AG04450 (cell line): ENCODE measurements around the gene BCDIN3D. TPM values are rescaled to one million over a fixed set of nuclear protein-coding genes. Genes with fewer than 3 reads are reported as not detected.

Experiments used
- CTCF ChIA-PET: fragments of 300-600, 350-600 bp; formaldehyde crosslinking; extraction: SDS; loops from one replicate; lab custom pipeline; 2022; ENCODE audit warnings: antibody characterized with exemption, inconsistent platforms; lab: Charles Lee
- POLR2A ChIA-PET: fragments of 350-600 bp; formaldehyde crosslinking; extraction: SDS; loops from one replicate; lab custom pipeline; 2021; ENCODE audit warnings: antibody characterized with exemption, inconsistent platforms; lab: Yijun Ruan, JAX
- DNase-seq: peaks from one replicate; pipeline ENCODE4 v3.0.0-alpha.2; 2011; ENCODE audit warnings: low read depth, low spot score
- H3K27ac ChIP-seq: one replicate; pipeline ENCODE4 v1.5.1; 2012; ENCODE audit warnings: low read depth, low read length, control low read depth
- H3K27me3 ChIP-seq: one replicate; pipeline ENCODE4 v1.6.0; 2012; ENCODE audit warnings: low read length; ENCODE audit not compliant: control insufficient read depth, insufficient read depth
- H3K4me3 ChIP-seq: 2 replicates; pipeline ENCODE4 v1.5.1; 2011; ENCODE audit warnings: mild to moderate bottlenecking, low read depth, low read length, control low read depth
- H3K9me3 ChIP-seq: 2 replicates; pipeline ENCODE4 v1.5.1; 2012; ENCODE audit warnings: low read length; ENCODE audit not compliant: control insufficient read depth, insufficient read depth
- CTCF ChIP-seq: IDR thresholded peaks from 2 replicates; pipeline ENCODE4 v1.5.1; 2011; ENCODE audit warnings: low read depth, low read length, control low read depth, inconsistent platforms
- polyA plus RNA-seq: library from polyadenylated mRNA; depleted of rRNA; stranded (reverse); fragments of >200 nt; gene quantifications from 2 replicates; pipeline ENCODE4 v1.2.3, GENCODE V29; 2011

BCDIN3D gene
- polyA plus RNA-seq, 1 experiment: 3.8 TPM

DNA sequence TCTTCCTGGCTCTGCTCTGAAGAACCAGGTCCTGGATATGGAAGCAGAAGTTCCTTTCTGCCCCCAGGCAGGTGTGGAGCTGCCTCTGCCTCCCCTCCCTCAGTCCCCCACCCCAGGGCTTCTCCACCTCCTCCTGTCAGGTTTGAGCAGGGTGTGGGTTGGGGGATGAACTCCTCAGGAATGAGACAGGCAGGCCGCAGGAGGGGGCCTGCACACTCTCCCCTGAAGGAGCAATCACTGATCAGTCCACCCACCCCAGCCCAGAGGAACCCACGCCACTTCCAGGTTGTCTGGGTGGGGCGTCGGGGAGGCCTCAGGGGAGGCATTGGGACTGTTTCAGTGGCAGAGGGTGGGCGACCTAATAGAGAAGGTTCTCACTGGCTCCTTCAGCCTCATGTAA is 34.2 kb upstream of the BCDIN3D start:
- Histone ChIP-seq H3K27ac (no peak overlapping the region), H3K4me3 (no peak overlapping the region), H3K9me3 (no peaks in the 10 kb centered on the region), H3K27me3 (no peaks in the 10 kb centered on the region)
- DNase-seq: no peak
- TF ChIP-seq CTCF: no peak
- ChIA-PET CTCF (no interaction called here), POLR2A (no interaction called here)

- CTCF ChIA-PET: interaction anchor here (0.8 kb wide), 1 partner anchor 9 kb away, joined by 3 read pairs; no protein-coding TSS in a partner anchor
- H3K27ac ChIP-seq: no peak overlapping the region
- DNase-seq: no peak
These were observed 33.2 kb upstream of the BCDIN3D start for GRCh38 chr12:49876070-49876469.

DNA sequence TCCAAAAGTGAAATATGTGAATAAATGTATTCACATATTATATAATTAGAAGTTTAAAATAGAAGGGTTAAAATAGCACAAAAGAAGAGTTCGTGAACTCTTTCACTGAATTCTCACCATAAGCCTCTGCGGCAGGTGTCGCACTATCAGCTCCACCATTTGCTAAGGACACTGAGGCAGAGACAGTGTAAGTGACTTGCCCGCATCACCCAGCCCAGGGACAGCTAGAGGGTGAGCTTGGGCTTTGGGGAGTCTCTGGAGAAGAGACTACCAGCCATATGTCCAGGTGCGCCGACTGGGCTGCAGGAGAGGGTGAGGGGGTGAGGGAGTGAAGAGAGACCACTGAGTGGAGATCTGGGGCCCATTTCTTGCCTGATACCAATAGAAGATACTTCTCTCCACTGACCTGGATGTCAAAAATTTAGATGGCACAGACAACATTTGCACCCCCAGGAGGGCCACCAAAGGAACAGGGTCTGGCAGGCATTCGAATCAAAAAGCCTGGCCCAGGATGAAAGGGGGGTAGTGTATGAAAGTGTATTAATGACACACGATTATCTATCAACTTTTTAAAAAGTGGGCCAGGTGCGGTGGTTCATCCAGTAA is 32.3 kb upstream of the BCDIN3D start:
- H3K4me3 ChIP-seq: no peak overlapping the region
- TF ChIP-seq CTCF: no peak
- DNase-seq: no peak
- H3K27me3 ChIP-seq: no peaks in the 10 kb centered on the region
- no peak overlapping the region for H3K27ac ChIP-seq
- H3K9me3 ChIP-seq: no peaks in the 10 kb centered on the region
- ChIA-PET CTCF (no interaction called here), POLR2A (no interaction called here)

More at GRCh38 chr12:49876070-49876469, 33.2 kb upstream of the BCDIN3D start:
- POLR2A ChIA-PET: no interaction called here
- Histone ChIP-seq H3K4me3 (no peak overlapping the region), H3K27me3 (no peaks in the 10 kb centered on the region), H3K9me3 (no peaks in the 10 kb centered on the region)
- no peak for TF ChIP-seq CTCF

- ChIA-PET POLR2A (no interaction called here), CTCF (no interaction called here)
- Histone ChIP-seq H3K9me3 (no peaks in the 10 kb centered on the region), H3K27me3 (no peaks in the 10 kb centered on the region), H3K27ac (no peak overlapping the region), H3K4me3 (no peak overlapping the region)
- DNase-seq: no peak
- TF ChIP-seq CTCF: no peak
These were observed 31.4 kb upstream of the BCDIN3D start for GRCh38 chr12:49874142-49874897.

DNA sequence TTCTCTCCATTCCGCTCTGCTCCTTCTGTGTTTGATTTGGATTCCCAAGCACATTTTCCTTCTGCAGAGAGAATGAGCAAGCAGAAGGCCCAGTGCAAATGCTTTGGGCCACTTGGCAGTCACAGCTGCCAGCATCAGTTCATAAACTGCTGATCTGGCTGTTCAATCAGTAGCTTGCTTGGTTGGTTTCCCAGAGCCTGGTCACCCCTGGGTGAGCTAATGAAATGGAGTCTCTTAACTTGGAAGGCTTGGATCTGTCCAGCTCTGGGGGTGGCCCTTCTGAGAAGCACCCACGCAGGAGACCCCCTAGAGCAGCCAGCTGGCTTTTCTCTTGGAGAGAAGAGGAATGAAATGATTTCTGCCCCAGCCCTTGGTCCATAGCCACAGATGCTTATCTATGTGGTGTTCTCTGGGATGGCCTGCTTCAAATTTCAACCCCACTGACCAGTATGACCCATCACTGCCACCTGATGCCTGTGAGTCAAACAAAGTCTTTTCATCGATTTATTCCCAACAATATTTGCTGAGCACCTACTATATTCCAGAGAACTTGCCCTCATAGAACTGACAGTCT is 30.5 kb upstream of the BCDIN3D start:
- no peak for DNase-seq
- H3K4me3 ChIP-seq: no peak overlapping the region
- H3K27ac ChIP-seq: no peak overlapping the region
- H3K27me3 ChIP-seq: no peaks in the 10 kb centered on the region
- no peaks in the 10 kb centered on the region for H3K9me3 ChIP-seq
- TF ChIP-seq CTCF: no peak
- CTCF ChIA-PET: no interaction called here
- POLR2A ChIA-PET: interaction anchor here (0.9 kb wide), 1 partner anchor 211 kb away, joined by 3 read pairs; no protein-coding TSS in a partner anchor
